HG03521 (cell line): ENCODE data around the gene RPS16.
A peak's percentile ranks its signal among the peaks of the same experiment; 100 is the strongest.
"Not testable (repeated sequence)": the region's sequence is repeated elsewhere in the genome, so short reads cannot be mapped to it uniquely, and the experiment has no call there.

Experiments used
- ATAC-seq: cut with Tn5 transposase; IDR thresholded peaks from one replicate; pipeline ENCODE4 v1.9.1; 2021; ENCODE audit warnings: mild to moderate bottlenecking, moderate library complexity; ENCODE audit not compliant: unreplicated experiment

RPS16 gene

GRCh38 chr19:39435499-39436349, at the start of gene RPS16:
Gene RPS16 (minus strand): TSS chr19:39435949. CDS start chr19:39435895, 54 bp downstream.
- ATAC-seq = peak; percentile 76

- ATAC-seq = no peak
Measured at GRCh38 chr19:39483141-39483540, 47.4 kb upstream of the RPS16 start.

GRCh38 chr19:39481676-39482075, 45.9 kb upstream of the RPS16 start:
- no peak for ATAC-seq

GRCh38 chr19:39481229-39481545, 45.4 kb upstream of the RPS16 start:
- ATAC-seq = no peak

GRCh38 chr19:39480337-39481228, 44.8 kb upstream of the RPS16 start, which contains the start of gene TIMM50:
Gene TIMM50 (plus strand): TSS chr19:39480838. CDS start chr19:39480854, 16 bp downstream.
- peak; percentile 91 for ATAC-seq

GRCh38 chr19:39479916-39480315, 44.2 kb upstream of the RPS16 start:
- no peak for ATAC-seq

- ATAC-seq = not testable (repeated sequence)
Measured at GRCh38 chr19:39479319-39479801, 43.6 kb upstream of the RPS16 start.

- ATAC-seq = no peak
Measured at GRCh38 chr19:39475748-39476147, 40.0 kb upstream of the RPS16 start.

GRCh38 chr19:39474139-39474620, 38.4 kb upstream of the RPS16 start:
- ATAC-seq = no peak

GRCh38 chr19:39473443-39473960, 37.8 kb upstream of the RPS16 start:
- ATAC-seq = no peak

- ATAC-seq = no peak
Measured at GRCh38 chr19:39472746-39473442, 37.1 kb upstream of the RPS16 start.

- ATAC-seq = no peak
Measured at GRCh38 chr19:39471756-39472536, 36.2 kb upstream of the RPS16 start.

GRCh38 chr19:39470724-39471339, 35.1 kb upstream of the RPS16 start:
- no peak for ATAC-seq

- no peak for ATAC-seq
Measured at GRCh38 chr19:39469567-39469966, 33.8 kb upstream of the RPS16 start.

GRCh38 chr19:39469036-39469435, 33.3 kb upstream of the RPS16 start:
- ATAC-seq = no peak

GRCh38 chr19:39467941-39468340, 32.2 kb upstream of the RPS16 start:
- ATAC-seq = no peak

- ATAC-seq = no peak
Measured at GRCh38 chr19:39465956-39466747, 30.4 kb upstream of the RPS16 start.

GRCh38 chr19:39463403-39463802, 27.7 kb upstream of the RPS16 start:
- no peak for ATAC-seq

- ATAC-seq = not testable (repeated sequence)
Measured at GRCh38 chr19:39451257-39451656, 15.5 kb upstream of the RPS16 start.
